Measurements from ENCODE around the gene C17orf100.

DNA sequence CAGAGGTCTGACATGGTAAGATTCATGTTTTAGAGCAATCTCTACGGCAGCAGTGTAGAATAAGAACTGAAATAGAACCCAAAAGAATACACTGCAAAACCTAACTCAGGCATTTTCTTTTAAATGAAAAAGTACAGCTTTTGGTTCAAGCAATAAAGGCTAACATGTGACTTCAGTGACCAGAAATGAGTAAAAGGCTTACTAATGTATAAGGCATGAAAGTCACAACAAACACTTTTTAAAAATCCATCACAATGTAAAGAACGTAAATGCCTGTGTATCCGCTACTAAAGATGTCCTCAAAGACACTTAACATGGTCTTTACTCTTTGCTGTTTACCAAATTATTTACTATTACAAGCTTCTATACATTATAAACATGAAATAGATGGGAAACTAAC, 27.6 kb upstream of the C17orf100 start:
- TF ChIP-seq, protein P1, sequence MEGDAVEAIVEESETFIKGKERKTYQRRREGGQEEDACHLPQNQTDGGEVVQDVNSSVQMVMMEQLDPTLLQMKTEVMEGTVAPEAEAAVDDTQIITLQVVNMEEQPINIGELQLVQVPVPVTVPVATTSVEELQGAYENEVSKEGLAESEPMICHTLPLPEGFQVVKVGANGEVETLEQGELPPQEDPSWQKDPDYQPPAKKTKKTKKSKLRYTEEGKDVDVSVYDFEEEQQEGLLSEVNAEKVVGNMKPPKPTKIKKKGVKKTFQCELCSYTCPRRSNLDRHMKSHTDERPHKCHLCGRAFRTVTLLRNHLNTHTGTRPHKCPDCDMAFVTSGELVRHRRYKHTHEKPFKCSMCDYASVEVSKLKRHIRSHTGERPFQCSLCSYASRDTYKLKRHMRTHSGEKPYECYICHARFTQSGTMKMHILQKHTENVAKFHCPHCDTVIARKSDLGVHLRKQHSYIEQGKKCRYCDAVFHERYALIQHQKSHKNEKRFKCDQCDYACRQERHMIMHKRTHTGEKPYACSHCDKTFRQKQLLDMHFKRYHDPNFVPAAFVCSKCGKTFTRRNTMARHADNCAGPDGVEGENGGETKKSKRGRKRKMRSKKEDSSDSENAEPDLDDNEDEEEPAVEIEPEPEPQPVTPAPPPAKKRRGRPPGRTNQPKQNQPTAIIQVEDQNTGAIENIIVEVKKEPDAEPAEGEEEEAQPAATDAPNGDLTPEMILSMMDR (conservative IDR thresholded peaks at IDR 0.05; ENCODE audit: low read length) = no peak
- TF ChIP-seq EZH2phosphoT487 (IDR thresholded peaks at IDR 0.05; ENCODE audit: borderline replicate concordance, low read depth, low read length) = no peak
